GM12872 (cell line): ENCODE measurements around the gene LMBR1L.

Experiments
- TF ChIP-seq, protein P1 (sequence below): IDR thresholded peaks from 3 replicates; pipeline ENCODE4 v1.5.1; 2011; ENCODE audit warnings: low read depth, mild to moderate bottlenecking, low read length, moderate library complexity; ENCODE audit not compliant: insufficient read depth

LMBR1L gene

DNA sequence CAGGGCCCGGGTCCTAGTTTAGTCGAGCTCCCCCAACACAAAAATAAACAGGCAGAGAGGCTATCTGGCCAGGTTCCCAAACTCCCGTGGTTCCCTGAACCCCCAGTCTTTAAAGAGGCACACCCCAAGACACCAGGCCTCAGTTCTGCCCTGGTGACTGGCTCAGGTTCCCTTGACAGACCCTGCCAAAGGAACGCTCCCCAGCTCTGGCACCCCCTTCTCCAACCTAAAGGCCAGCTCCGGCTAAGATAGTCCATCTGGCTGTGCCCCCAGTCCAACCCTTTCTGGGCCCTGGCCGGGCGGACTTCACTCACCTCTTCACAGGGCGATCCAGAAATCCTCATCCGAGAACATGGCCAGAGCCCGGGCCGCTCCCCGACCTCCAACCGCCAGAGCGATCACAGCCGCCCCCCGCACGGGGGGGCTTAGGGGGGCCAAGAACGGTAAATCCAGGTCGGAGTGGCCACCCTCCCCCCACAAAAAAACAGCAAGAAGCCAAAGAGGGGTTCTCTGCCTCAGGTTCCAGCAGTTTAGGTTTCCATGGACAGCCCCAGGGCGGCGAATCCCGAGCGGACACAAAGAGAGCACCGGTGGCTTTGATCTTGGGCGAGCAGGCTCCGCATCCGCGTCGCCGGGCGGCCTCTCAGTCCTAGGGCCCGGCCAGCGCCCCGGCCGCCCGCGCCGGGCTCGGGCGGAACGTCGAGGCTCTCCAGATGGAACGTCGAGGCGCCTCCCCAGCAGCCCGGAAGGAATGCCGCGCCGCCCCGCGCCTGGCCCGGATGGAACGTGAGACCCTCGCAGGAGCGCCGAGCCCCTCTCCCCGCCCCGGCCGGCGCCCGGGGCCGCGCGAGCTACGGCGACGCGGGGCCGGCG is 51.1 kb downstream of the LMBR1L start:
- TF ChIP-seq, protein P1, sequence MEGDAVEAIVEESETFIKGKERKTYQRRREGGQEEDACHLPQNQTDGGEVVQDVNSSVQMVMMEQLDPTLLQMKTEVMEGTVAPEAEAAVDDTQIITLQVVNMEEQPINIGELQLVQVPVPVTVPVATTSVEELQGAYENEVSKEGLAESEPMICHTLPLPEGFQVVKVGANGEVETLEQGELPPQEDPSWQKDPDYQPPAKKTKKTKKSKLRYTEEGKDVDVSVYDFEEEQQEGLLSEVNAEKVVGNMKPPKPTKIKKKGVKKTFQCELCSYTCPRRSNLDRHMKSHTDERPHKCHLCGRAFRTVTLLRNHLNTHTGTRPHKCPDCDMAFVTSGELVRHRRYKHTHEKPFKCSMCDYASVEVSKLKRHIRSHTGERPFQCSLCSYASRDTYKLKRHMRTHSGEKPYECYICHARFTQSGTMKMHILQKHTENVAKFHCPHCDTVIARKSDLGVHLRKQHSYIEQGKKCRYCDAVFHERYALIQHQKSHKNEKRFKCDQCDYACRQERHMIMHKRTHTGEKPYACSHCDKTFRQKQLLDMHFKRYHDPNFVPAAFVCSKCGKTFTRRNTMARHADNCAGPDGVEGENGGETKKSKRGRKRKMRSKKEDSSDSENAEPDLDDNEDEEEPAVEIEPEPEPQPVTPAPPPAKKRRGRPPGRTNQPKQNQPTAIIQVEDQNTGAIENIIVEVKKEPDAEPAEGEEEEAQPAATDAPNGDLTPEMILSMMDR: no peak

DNA sequence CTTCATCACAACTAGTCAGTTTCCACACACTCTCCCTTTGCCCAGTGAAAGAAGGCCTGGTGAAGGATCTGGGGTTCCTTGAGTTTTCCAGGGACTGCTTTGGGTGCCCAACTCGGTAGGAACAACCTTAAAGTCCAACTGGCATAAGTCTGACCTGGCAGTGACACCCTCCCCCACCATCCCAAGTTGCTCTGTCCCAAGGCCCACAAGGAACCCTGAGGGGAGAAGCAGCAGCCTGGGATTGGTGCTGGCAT is 51.7 kb downstream of the LMBR1L start:
- TF ChIP-seq, protein P1: no peak

DNA sequence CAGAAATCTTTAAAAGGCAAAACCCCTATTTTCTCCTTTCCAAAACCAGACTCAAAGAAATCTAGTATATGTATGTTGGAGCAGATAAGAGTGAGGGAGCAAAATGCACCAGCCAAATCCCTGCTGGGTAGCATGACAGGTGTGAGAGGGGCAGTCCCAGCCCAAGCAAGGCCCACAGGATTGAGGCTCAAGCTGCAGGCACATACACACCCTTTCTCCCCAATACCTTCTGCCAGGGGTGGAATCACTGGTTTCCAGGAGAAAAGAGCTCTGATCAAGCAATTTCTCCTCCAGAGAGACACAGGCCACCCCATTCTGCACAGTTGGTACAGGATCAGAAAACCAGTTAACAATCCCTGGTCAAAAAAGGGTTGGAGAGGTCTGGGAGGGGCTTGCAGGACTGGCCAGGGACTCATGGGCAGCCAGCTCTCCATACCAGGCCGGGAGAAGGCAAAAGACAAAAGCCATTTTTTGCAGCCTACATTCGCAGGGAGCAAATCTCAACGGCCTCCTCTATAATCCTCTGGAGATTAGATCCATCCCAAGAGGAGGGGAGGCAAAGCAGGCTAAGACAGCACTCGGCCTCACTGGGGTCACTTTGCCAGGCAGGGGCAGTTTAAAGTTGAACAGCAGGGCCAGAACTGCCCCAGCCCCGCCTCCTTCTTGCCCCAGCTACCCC is 52.1 kb downstream of the LMBR1L start:
- TF ChIP-seq, protein P1: no peak

DNA sequence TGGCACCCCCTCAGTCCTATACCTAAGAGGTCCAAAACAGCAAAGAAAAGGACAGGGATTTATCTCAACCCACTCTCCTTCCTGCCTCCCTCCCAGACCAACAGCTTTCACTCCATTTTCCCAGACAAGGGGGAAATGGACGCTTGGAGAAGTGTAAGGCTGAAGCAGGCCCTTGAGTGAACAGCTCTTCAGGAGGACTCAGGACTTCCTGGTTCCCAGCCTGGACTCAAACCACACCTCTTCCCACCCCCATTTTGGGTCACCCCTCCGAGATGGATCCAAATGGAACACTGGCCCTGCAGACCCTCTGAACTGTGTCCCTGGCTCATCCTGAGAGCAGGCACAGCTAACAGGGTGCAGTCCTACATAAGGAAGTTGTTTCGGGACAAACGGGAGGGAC is 52.8 kb downstream of the LMBR1L start:
- TF ChIP-seq, protein P1: no peak

DNA sequence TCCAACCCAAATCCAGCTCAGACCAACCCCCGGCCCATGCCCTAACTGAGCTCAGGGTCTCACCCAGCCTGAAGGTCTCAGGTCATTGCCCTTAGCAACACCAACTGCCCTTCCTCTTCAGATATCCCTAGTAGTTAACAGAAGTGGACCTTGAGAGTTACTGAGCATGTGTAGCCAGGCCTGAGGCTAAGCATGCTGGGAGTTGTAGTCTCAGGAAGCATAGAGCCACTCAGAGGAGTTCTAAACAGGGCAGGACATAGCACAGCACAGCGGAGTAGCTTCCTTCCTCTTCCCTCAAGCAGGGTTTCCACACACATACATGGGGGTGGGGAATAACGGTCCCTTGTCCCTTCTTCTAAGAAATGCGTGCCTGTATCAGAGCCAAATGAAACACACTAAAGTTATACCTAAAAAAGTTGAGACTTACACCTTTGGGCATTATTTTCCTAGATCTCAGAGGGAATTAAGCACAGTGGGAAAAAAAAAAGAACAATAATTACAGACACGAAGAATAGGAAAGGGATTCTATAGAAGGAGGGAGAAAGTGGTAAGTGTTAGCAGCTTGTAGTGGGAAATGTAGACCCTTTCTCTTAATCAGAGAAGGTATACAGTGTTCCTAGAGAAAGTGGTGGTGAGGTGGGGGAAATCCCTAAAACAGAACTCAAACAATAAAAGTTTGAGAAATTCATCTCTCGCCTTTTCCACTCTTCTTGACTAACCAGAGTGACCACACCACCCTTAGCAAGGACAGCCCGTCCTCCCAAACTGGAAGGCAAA is 54.5 kb downstream of the LMBR1L start:
- TF ChIP-seq, protein P1: no peak

DNA sequence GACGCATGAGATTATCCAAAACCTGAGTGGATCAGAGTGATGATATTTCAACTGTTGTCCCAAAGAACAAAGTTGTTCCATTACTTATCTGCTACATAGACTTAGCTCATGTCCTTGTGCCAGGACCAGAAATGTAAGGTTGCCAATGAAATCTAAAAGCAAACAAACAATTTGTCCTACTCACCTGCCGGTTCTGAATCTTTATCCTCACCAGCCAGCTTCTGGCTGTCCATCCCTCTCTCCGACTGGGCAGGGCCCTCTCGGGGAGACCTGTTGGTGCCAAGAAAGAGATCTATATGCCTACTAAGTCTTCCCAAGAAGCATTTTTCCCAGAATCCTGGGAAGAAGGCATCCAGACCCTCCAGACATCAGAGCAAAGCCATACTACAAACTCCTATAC is 55.6 kb downstream of the LMBR1L start:
- TF ChIP-seq, protein P1: no peak

DNA sequence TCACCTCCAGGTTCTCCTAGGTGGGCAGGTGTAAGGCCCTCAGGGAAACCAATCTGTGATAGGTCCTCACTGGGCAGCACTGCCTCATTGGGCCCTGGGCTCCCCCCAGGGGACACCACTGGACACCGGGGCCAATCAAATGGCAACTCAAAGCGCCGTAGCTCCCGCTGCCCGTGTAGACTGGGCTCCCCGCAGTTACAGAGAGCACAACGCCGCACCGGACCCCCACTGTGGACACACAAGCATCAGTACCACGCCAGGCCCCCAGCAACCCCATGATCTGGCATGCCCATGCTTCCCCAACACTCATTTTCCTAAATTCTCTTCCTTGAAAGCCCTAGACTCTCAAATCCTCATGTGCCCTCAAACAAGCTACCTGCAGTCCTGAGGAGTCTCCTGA is 56.1 kb downstream of the LMBR1L start:
- TF ChIP-seq, protein P1: no peak
